H1 (cell line): Measurements from ENCODE around the gene TIAM2. TPM values are rescaled to one million over a fixed set of nuclear protein-coding genes. Genes with fewer than 3 reads are reported as not detected.

Source experiments
- CTCF ChIA-PET: fragments of 300-600 bp; sonication (Branson Sonifier 250); formaldehyde crosslinking; loops from one replicate; lab custom pipeline; 2021; ENCODE audit not compliant: partially characterized antibody; lab: Charles Lee
- POLR2A ChIA-PET: fragments of 300-600 bp; sonication (Branson Sonifier 250); formaldehyde crosslinking; loops from one replicate; lab custom pipeline; 2021; ENCODE audit warnings: inconsistent platforms; ENCODE audit not compliant: partially characterized antibody; lab: Charles Lee
- DNase-seq, 2 experiments: peaks; one replicate each; pipeline versions ENCODE4 v3.0.0 to v3.0.0-alpha.2; 2010 to 2022; ENCODE audit warnings: low spot score in 2 of 2, low read depth in 1 of 2, mixed read lengths in 1 of 2
- FAIRE-seq: peaks from 2 replicates; lab custom pipeline; 2011; peaks lifted over from hg19 to GRCh38; lab: Jason Lieb, UNC
- H2AFZ ChIP-seq: 2 replicates; pipeline ENCODE4 v1.8.1; 2012; ENCODE audit warnings: low read length, inconsistent platforms
- H2AK5ac ChIP-seq: 2 replicates; pipeline ENCODE4 v1.6.1; 2013; ENCODE audit warnings: low read depth, low read length
- H2BK120ac ChIP-seq: replicated peaks from 2 replicates; pipeline ENCODE3; 2013; ENCODE audit warnings: low read depth, low read length, inconsistent platforms
- H2BK12ac ChIP-seq: 2 replicates; pipeline ENCODE4 v1.6.1; 2013; ENCODE audit warnings: low read depth, low read length
- H2BK15ac ChIP-seq: 2 replicates; pipeline ENCODE4 v1.6.1; 2013; ENCODE audit warnings: low read length
- H2BK20ac ChIP-seq: 2 replicates; pipeline ENCODE4 v1.6.1; 2013; ENCODE audit warnings: low read length
- H2BK5ac ChIP-seq: 2 replicates; pipeline ENCODE4 v1.6.1; 2013; ENCODE audit warnings: low read depth, low read length
- H3K14ac ChIP-seq: 2 replicates; pipeline ENCODE4 v1.6.1; 2013; ENCODE audit warnings: inconsistent platforms; ENCODE audit not compliant: insufficient read length
- H3K18ac ChIP-seq: 2 replicates; pipeline ENCODE4 v1.6.1; 2013; ENCODE audit warnings: low read length; ENCODE audit errors: extremely low read depth
- H3K23ac ChIP-seq: 2 replicates; pipeline ENCODE4 v1.6.1; 2013; ENCODE audit warnings: inconsistent platforms; ENCODE audit not compliant: insufficient read length
- H3K23me2 ChIP-seq: 2 replicates; pipeline ENCODE4 v1.6.1; 2013; ENCODE audit warnings: low read depth, low read length
- H3K27ac ChIP-seq: 2 replicates; pipeline ENCODE4 v1.6.1; 2011; ENCODE audit warnings: low read depth, low read length, inconsistent platforms
- H3K27me3 ChIP-seq, 4 experiments: replicated peaks in 1 of 4; 1 replicate in 1 of 4; 2 replicates in 3 of 4; pipeline versions ENCODE4 v1.6.1 to v1.8.1; 2011 to 2013; ENCODE audit warnings: low read length in 3 of 4, mild to moderate bottlenecking in 3 of 4, inconsistent platforms in 2 of 4, mixed read lengths in 2 of 4, moderate library complexity in 1 of 4; ENCODE audit not compliant: control insufficient read depth in 3 of 4, insufficient read depth in 3 of 4; ENCODE audit errors: extremely low read depth in 1 of 4
- H3K36me3 ChIP-seq, 4 experiments: 2 replicates each; pipeline versions ENCODE4 v1.6.1 to v1.8.1; 2011 to 2013; ENCODE audit warnings: mild to moderate bottlenecking in 4 of 4, low read length in 3 of 4, moderate library complexity in 2 of 4, control low read depth in 1 of 4, inconsistent platforms in 1 of 4; ENCODE audit not compliant: insufficient read depth in 4 of 4, control insufficient read depth in 2 of 4
- H3K4ac ChIP-seq: replicated peaks from 2 replicates; pipeline ENCODE3; 2013; ENCODE audit warnings: low read length, low read depth, mixed read lengths, inconsistent platforms; ENCODE audit not compliant: insufficient read length
- H3K4me1 ChIP-seq, 4 experiments: replicated peaks in 1 of 4; 1 replicate in 1 of 4; 2 replicates in 3 of 4; pipeline versions ENCODE4 v1.6.1 to v1.8.1; 2011 to 2013; ENCODE audit warnings: low read length in 3 of 4, inconsistent platforms in 2 of 4, mixed read lengths in 1 of 4; ENCODE audit not compliant: insufficient read depth in 4 of 4, control insufficient read depth in 3 of 4
- H3K4me2 ChIP-seq, 2 experiments: 2 replicates each; pipeline versions ENCODE4 v1.6.1 to v1.8.1; 2011 to 2013; ENCODE audit warnings: low read depth in 2 of 2, low read length in 2 of 2, control low read depth in 1 of 2, inconsistent platforms in 1 of 2, mild to moderate bottlenecking in 1 of 2; ENCODE audit not compliant: insufficient read depth in 1 of 2
- H3K4me3 ChIP-seq, 4 experiments: fragments of 200-600, 300-600 bp in 1 of 4; sonication (generic), shearing (Covaris generic), sonication (Bioruptor Twin) in 1 of 4; 2 replicates each; pipeline versions ENCODE4 v1.5.1 to v1.8.1; 2011 to 2016; ENCODE audit warnings: low read length in 4 of 4, low read depth in 3 of 4, control low read depth in 2 of 4, inconsistent platforms in 2 of 4, mild to moderate bottlenecking in 2 of 4, mixed read lengths in 1 of 4, moderate library complexity in 1 of 4; ENCODE audit not compliant: insufficient read depth in 2 of 4; ENCODE audit errors: extremely low read depth in 1 of 4
- H3K56ac ChIP-seq: replicated peaks from 2 replicates; pipeline ENCODE3; 2013; ENCODE audit warnings: low read depth, mild to moderate bottlenecking, mixed read lengths, low read length, inconsistent platforms; ENCODE audit not compliant: insufficient read length
- H3K79me1 ChIP-seq: 2 replicates; pipeline ENCODE4 v1.6.1; 2013; ENCODE audit warnings: low read depth, low read length, control low read depth
- H3K79me2 ChIP-seq, 2 experiments: 2 replicates each; pipeline versions ENCODE4 v1.6.1 to v1.8.1; 2012 to 2013; ENCODE audit warnings: low read length in 2 of 2, mild to moderate bottlenecking in 2 of 2, inconsistent platforms in 1 of 2; ENCODE audit not compliant: insufficient read depth in 2 of 2, control insufficient read depth in 1 of 2
- H3K9ac ChIP-seq, 4 experiments: replicated peaks in 1 of 4; 1 replicate in 1 of 4; 2 replicates in 3 of 4; pipeline versions ENCODE4 v1.6.1 to v1.8.1; 2011 to 2013; ENCODE audit warnings: low read depth in 3 of 4, low read length in 3 of 4, control low read depth in 2 of 4, mild to moderate bottlenecking in 2 of 4, moderate library complexity in 2 of 4, inconsistent platforms in 1 of 4; ENCODE audit errors: extremely low read depth in 1 of 4
- H3K9me3 ChIP-seq, 2 experiments: 2 replicates each; pipeline versions ENCODE4 v1.6.1 to v1.8.1; 2012 to 2013; ENCODE audit warnings: mild to moderate bottlenecking in 2 of 2, moderate library complexity in 2 of 2, control low read depth in 1 of 2, inconsistent platforms in 1 of 2, low read depth in 1 of 2, low read length in 1 of 2, mixed read lengths in 1 of 2; ENCODE audit not compliant: insufficient read depth in 2 of 2
- H4K20me1 ChIP-seq, 2 experiments: replicated peaks in 1 of 2; 2 replicates each; pipeline versions ENCODE3 to v1.8.1; 2011 to 2013; ENCODE audit warnings: inconsistent platforms in 2 of 2, low read length in 2 of 2, mild to moderate bottlenecking in 1 of 2; ENCODE audit not compliant: insufficient read depth in 2 of 2, control insufficient read depth in 1 of 2
- H4K5ac ChIP-seq: 2 replicates; pipeline ENCODE4 v1.6.1; 2013; ENCODE audit warnings: low read length, low read depth, mixed read lengths, inconsistent platforms; ENCODE audit not compliant: insufficient read length
- H4K8ac ChIP-seq: 2 replicates; pipeline ENCODE4 v1.8.0; 2013; ENCODE audit warnings: mild to moderate bottlenecking, moderate library complexity, low read length, inconsistent platforms; ENCODE audit not compliant: insufficient read depth; ENCODE audit errors: extremely low read depth
- H4K91ac ChIP-seq: replicated peaks from 2 replicates; pipeline ENCODE3; 2013; ENCODE audit warnings: low read length, mixed read lengths, inconsistent platforms; ENCODE audit not compliant: insufficient read length
- EZH2 ChIP-seq: fragments of 200-600 bp; sonication (generic); IDR thresholded peaks from 2 replicates; pipeline ENCODE4 v1.7.1; 2012; ENCODE audit warnings: low read depth, mild to moderate bottlenecking, moderate library complexity, low read length, inconsistent platforms; ENCODE audit not compliant: severe bottlenecking
- GTF2F1 ChIP-seq: IDR thresholded peaks from 2 replicates; pipeline ENCODE4 v1.6.1; 2012; ENCODE audit warnings: low read depth, low read length, improper control_type of control experiment, borderline replicate concordance
- HDAC2 ChIP-seq, 2 experiments: fragments of 300-600 bp in 1 of 2; sonication (generic) in 1 of 2; IDR thresholded peaks; 2 replicates each; pipeline ENCODE4 v1.6.1; 2011 to 2012; ENCODE audit warnings: low read depth in 2 of 2, low read length in 2 of 2, mild to moderate bottlenecking in 2 of 2, moderate library complexity in 2 of 2, borderline replicate concordance in 1 of 2, inconsistent platforms in 1 of 2
- JUND ChIP-seq: IDR thresholded peaks from 2 replicates; pipeline ENCODE4 v1.6.1; 2011; ENCODE audit warnings: mild to moderate bottlenecking, improper control_type of control experiment, low read length
- KDM1A ChIP-seq: fragments of 200-600, 300-600 bp; sonication (generic); IDR thresholded peaks from 2 replicates; pipeline ENCODE4 v1.7.1; 2016; ENCODE audit warnings: mild to moderate bottlenecking, low read length, borderline replicate concordance
- NRF1 ChIP-seq: IDR thresholded peaks from 2 replicates; pipeline ENCODE4 v1.6.1; 2011; ENCODE audit warnings: mild to moderate bottlenecking, low read depth, low read length, improper control_type of control experiment
- SP2 ChIP-seq: IDR thresholded peaks from 2 replicates; pipeline ENCODE4 v1.6.1; 2012; ENCODE audit warnings: mild to moderate bottlenecking, low read length, inconsistent platforms
- TAF7 ChIP-seq: optimal IDR thresholded peaks from 2 replicates; pipeline ENCODE3; 2011; ENCODE audit warnings: low read depth, mild to moderate bottlenecking, inconsistent platforms, low read length, moderate library complexity, borderline replicate concordance
- WGBS, 2 experiments: shearing (Covaris generic) in 1 of 2; methylation state at CpG; one replicate each; pipeline versions ENCODE4 v1.1.6 to v1.1.7; 2013 to 2015; ENCODE audit warnings: low lambda C conversion rate in 2 of 2, mixed read lengths in 2 of 2, inconsistent platforms in 1 of 2, low coverage in 1 of 2, missing lambda C conversion rate in 1 of 2; ENCODE audit not compliant: insufficient replicate concordance in 2 of 2, insufficient coverage in 1 of 2, insufficient read length in 1 of 2; ENCODE audit errors: extremely low coverage in 1 of 2, missing lambda C conversion rate in 1 of 2; 5-methylcytosine and 5-hydroxymethylcytosine counted together
- polyA plus RNA-seq, 7 experiments: library from polyadenylated mRNA; depleted of rRNA in 3 of 7; stranded (reverse) in 5 of 7; unstranded in 2 of 7; fragments of >200 nt in 5 of 7; fragments of 200-250 nt in 2 of 7; gene quantifications; 1 replicate in 5 of 7; 2 replicates in 1 of 7; 4 replicates in 1 of 7; pipeline versions ENCODE4 v1.2.1 to v1.2.3, GENCODE V29; 2011 to 2013; ENCODE audit warnings: missing spikeins in 2 of 7, mixed read lengths in 2 of 7
- total RNA-seq: library from RNA; stranded (reverse); fragmentation: NEBNext Ultra II Directional; extraction: Animal tissue kit (Norgen Biotek cat#: 25700); gene quantifications from 2 replicates; pipeline ENCODE4 v1.2.1, GENCODE V29; 2021

Gene TIAM2
- total and polyA plus RNA-seq, 2 of the 8 experiments (the other 6 are each of a cell fraction or from before 2014, with no cell fraction given), result 7.4 to 23.9 TPM

GRCh38 chr6:155014670-155015300 lies 19.7 kb downstream of the TIAM2 start:
- no peak overlapping the region for H3K56ac ChIP-seq
- peak overlapping the region; percentile 18 for H2BK120ac ChIP-seq
- 0 out of 2 replicates have a peak overlapping the region, but pooled peaks have one; percentile 31 for H2BK15ac ChIP-seq
- H2AFZ ChIP-seq, result no peak overlapping the region
- peak overlapping the region; percentile 18 for H4K5ac ChIP-seq
- TF ChIP-seq KDM1A (no peak), JUND (no peak), SP2 (no peak), HDAC2 (IDR thresholded peaks at IDR 0.05; ENCODE audit: borderline replicate concordance in 1 of 2, low read depth in 2 of 2, low read length in 2 of 2) (no peak), EZH2 (no peak), TAF7 (no peak), NRF1 (no peak), GTF2F1 (no peak)
- H2AK5ac ChIP-seq, result peak overlapping the region; percentile 95
- CTCF ChIA-PET, result interaction anchor here (0.7 to 1.1 kb wide), 3 partner anchors 9 to 300 kb away, joined by 3 read pairs; partner anchors contain the start of gene TFB1M
- peaks cover 5 to 14% (median 12%) of the 10 kb centered on the region in 4 experiments; a peak in 6 of 7 replicates for H3K4me1 ChIP-seq
- no peaks in the 10 kb centered on the region for H4K20me1 ChIP-seq
- peak overlapping the region; percentile 49; the same call in 1 of the 2 replicates for H3K18ac ChIP-seq
- no peak overlapping the region for H3K9ac ChIP-seq
- H3K27ac ChIP-seq, result no peak overlapping the region
- peak overlapping the region; percentile 67 for H4K91ac ChIP-seq
- H3K4me2 ChIP-seq, result peak overlapping the region in 1 of 2 experiments; percentile 39; a peak in 1 of 4 replicates
- H2BK20ac ChIP-seq, result peak overlapping the region; percentile 88; the same call in 1 of the 2 replicates
- no peak overlapping the region for H4K8ac ChIP-seq
- no peak overlapping the region for H3K23ac ChIP-seq
- H3K36me3 ChIP-seq, result no peaks in the 10 kb centered on the region
- H3K4me3 ChIP-seq, result no peak overlapping the region
- H3K27me3 ChIP-seq, result no peaks in the 10 kb centered on the region
- peaks cover 0 to 4% of the 10 kb centered on the region in 2 experiments; a peak in 1 of 4 replicates for H3K9me3 ChIP-seq
- no peak overlapping the region for H3K14ac ChIP-seq
- H2BK5ac ChIP-seq, result peak overlapping the region; percentile 90; the same call in 1 of the 2 replicates
- H3K79me1 ChIP-seq, result peaks cover 4% of the 10 kb centered on the region; the same call in 1 of the 2 replicates
- DNase-seq (no peak), FAIRE-seq (no peak)
- WGBS, 2 experiments, result 79% methylated on average over 3 of the region's 3 CpGs; no CpG with 5 or more reads in 1 of the 2 experiments
- H2BK12ac ChIP-seq, result peak overlapping the region; percentile 95
- no peak overlapping the region for H3K4ac ChIP-seq
- H3K23me2 ChIP-seq, result no peaks in the 10 kb centered on the region; the same call in 1 of the 2 replicates
- POLR2A ChIA-PET, result no interaction called here
- H3K79me2 ChIP-seq, result peaks cover 0 to 16% of the 10 kb centered on the region in 2 experiments; a peak in 2 of 4 replicates
